SHP77 (cell line): ENCODE measurements around the gene ACAP1.
"Not testable (repeated sequence)": the region's sequence is repeated elsewhere in the genome, so short reads cannot be mapped to it uniquely, and the experiment has no call there.

Experiments used
- DNase-seq, 2 experiments: peaks; one replicate each; lab custom pipeline; 2025; lab: John Stamatoyannopoulos, UW

The ACAP1 gene

GRCh38 chr17:7328840-7329373 lies 7.4 kb upstream of the ACAP1 start, which contains the start of gene NEURL4:
NEURL4 (minus strand) TSS chr17:7329335; CDS start chr17:7329312, 23 bp downstream.
- no peak for DNase-seq

- peak; percentile 100 for DNase-seq
Observed at GRCh38 chr17:7329374-7329996, 6.8 kb upstream of the ACAP1 start.

DNA sequence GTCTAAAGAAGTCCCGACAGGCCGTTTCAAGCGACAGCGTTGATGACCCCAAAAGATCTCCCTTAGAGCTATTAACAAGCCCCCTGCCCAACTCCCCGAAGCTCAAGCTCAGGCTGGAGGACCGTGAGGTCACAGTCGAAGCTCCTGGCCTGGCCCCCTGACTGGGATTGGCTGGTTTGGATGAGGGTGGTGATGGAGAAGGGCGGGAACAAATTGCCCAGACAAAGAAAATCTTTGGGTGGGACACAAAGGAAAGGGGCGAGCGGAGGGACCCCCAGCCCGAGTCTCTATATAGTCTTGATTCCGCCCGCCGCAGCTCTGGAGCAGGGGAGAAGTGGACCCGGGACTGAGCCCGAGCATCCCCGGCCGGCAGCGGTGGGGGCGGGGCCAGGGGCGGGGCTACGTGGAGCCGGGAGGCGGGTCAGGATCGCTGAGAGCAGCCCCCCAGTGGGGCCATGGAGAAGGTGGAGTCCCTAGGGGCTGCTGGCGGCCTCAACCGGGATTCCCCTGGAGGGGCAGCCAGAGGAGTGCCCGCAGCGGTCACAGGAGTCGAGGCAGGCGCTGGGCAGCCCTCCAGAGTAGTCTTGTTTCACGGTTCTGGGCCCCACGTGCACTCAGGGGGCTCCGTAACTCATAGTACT lies 6.2 kb upstream of the ACAP1 start:
- DNase-seq, result peak; percentile 77 to 90

GRCh38 chr17:7330638-7331015 lies 5.7 kb upstream of the ACAP1 start:
- no peak for DNase-seq

GRCh38 chr17:7332111-7332510 lies 4.2 kb upstream of the ACAP1 start:
- no peak for DNase-seq

DNA sequence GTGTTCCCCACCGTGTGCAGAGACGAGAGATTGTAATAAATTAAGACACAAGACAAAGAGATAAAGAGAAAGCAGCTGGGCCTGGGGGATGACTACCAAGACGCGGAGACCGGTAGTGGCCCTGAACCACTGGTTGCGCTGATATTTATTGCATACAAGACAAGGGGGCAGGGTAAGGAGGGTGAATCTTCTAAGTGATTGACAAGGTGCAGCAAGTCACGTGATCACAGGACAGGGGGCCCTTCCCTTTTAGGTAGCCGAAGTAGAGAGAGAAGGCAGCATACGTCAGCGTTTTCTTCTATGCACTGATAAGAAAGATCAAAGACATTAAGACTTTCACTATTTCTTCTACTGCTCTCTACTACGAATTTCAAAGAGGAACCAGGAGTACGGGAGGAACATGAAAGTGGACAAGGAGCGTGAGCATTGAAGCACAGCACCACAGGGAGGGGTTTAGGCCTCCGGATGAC lies 3.7 kb upstream of the ACAP1 start:
- DNase-seq, result not testable (repeated sequence)

GRCh38 chr17:7334938-7335538 lies 1.3 kb upstream of the ACAP1 start:
- DNase-seq, result no peak

GRCh38 chr17:7335765-7336164 lies 564 bp upstream of the ACAP1 start:
- not testable (repeated sequence) for DNase-seq

- DNase-seq, result not testable (repeated sequence)
Observed at GRCh38 chr17:7337600-7337999, 1.3 kb downstream of the ACAP1 start.

- DNase-seq, result no peak
Observed at GRCh38 chr17:7340179-7340578, 3.9 kb downstream of the ACAP1 start.

DNA sequence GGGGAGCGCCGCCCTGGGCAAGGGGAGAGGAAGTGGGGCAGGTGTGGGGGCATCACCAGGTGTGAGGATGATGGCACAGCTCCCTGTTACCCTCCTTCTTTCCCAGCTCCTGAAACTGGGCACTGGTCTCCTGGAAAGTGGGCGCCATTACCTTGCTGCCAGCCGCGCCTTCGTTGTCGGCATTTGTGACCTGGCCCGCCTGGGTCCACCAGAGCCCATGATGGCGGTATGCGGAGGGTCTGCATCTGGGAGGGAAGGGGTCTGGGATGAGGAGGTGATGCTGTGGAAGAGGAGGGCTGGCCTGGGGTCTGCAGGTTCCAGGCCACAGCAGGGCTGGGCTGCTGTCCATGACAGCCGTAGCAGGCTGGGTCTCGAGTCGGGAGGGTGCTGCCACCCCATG lies 5.5 kb downstream of the ACAP1 start:
- DNase-seq, result no peak

DNA sequence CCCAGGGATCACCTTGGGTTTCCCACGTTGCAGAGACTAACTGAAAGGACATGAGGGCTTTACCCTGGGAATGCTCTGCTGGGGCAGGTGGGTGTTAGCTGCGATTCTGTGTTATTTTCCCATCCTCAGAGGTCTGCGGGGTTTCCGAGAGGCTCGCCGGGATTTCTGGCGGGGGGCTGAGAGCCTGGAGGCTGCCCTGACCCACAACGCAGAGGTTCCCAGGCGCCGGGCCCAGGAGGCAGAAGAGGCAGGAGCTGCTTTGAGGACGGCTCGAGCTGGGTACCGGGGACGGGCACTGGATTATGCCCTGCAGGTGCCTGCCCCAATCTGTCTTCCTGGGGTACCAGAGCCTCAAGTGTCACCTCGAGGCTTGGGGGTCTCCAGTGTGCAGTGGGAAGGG lies 6.9 kb downstream of the ACAP1 start:
- DNase-seq, result no peak

DNA sequence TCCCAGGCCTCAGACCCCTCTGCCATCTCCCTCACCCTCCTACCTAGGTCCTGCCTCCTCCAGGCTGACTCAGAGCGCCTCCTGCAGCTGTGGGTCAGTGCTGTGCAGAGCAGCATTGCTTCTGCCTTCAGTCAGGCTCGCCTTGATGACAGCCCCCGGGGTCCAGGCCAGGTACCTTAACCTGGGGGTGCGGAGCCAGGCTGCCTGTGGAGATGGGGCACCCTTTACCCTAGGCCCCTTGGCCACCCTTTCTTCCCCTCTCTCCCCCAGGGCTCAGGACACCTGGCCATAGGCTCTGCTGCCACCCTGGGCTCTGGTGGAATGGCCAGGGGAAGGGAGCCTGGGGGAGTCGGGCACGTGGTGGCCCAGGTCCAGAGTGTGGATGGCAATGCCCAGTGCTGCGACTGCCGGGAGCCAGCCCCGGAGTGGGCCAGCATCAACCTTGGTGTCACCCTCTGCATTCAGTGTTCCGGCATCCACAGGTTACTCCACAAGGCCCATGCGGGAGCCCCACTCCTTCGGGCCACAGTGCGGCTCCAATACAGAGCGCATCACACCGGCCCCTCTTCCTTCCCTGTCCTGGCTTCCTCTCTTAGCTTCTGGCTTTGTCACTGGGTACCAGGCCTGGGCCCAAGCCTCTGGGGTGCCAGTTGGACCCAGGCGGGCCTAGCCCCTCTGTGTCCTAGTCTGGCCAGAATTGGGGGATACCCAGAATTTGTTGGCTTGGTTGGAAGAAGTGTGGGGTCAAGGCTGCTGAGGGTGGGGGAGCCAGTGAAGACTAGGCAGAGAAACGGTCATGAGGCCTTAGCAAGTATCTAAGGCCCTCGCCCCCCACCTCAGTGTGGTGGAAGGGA lies 10.7 kb downstream of the ACAP1 start:
- no peak for DNase-seq

GRCh38 chr17:7347630-7348477 lies 11.5 kb downstream of the ACAP1 start:
- no peak for DNase-seq

DNA sequence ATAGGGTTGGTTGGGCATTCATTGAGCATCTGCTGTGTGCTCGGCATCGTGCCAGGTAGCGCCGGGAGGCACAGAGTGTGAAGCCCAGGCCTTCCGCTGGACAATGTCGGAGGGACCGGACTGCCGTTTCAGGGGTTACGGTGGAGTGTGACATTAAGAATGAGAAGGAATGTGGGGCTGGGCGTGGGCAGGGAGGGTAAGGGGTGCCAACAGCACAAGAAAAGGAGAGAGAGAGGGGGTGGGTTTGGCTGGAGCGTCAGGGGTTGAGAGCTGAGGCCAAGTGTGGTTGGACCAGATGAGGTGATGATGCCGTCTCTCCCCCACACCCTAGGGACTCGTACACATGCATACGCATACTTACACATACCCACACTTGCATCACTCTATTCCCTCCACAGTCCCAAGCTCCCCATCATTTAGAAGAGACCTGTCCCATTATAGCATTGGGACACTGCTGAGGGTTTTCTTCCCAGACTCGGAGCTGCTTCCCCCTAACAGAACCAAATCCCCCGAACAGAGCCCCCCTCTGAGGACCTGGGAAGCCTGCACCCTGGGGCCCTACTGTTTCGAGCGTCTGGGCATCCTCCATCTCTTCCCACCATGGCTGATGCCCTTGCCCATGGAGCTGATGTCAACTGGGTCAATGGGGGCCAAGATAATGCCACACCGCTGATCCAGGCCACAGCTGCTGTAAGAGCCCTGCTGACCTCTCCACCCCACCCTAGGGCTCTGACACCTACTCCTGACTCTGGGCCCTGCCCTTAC lies 12.3 kb downstream of the ACAP1 start:
- no peak for DNase-seq

DNA sequence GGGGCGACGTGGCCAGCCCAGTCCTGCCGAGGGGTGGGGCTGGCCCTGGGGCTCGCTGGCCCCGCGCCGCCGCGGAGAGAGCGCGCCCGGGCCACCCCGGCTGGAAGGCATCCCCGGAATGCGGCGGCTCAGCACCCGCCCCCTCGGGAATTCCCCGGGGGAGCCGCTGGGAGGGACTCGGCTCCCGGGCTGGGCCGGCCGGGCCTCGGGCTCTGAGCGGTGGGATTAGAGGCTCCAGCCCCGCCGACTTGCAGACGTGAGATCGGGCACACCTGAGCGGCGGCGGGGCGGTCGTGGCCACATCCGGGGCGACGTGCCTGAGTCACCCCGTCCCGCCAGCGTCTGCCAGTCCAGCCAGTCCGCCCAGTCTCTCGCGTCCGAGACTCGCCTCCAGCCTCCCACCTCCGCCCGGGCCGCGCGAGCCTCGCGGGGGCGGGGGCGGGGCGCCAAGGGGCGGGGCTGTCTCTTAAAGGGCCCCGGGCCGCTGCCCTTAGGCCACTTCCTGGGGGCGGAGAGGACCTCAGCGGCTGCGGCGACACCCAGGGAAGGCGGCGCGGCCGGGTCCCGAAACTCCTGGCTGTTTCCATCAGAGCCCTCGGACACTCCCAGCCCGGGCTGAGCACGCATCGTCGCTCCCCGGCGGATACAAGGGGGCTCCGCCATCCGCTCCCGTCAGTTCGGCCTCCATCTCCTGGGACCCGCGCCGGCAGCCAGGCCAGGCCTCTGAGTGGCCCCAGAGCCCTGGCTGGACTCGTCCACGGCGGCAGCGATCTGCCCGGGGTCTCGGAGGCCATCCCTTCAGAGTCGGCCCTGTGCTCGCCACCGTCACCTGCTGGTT lies 15.6 kb downstream of the ACAP1 start, which contains the start of gene KCTD11:
Gene KCTD11, plus strand, starts transcription at position 498 of the 838 bp plus-strand sequence.
- peak; percentile 76 to 82 for DNase-seq

DNA sequence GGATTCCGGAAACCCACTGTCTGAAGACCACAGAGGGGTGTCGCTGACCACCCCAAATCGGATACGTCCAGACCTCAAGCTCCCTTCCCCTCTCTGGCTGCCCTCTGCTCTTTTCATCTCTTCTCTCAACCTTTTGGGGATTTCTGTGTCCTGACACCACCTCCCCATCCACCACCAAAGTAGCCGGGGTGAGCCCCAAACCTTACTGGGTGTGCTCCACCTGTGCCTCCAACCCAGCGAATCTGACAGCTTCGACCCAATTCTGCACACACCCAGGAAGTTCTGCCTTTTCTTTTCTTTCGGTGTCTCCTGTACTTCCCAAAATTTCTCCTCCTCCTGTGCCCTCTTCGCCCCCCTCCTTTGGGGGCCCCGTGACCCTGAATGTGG lies 16.2 kb downstream of the ACAP1 start:
- no peak for DNase-seq

GRCh38 chr17:7352910-7353635 lies 16.7 kb downstream of the ACAP1 start:
- no peak for DNase-seq
